ENCODE results near the gene ZNF526. TPM values are rescaled to one million over a fixed set of nuclear protein-coding genes. Genes with fewer than 3 reads are reported as not detected.

ZNF526 gene
- total RNA-seq, 4 donors from 2014 or later, result 4.3 to 6.3 (median 6.3) TPM

DNA sequence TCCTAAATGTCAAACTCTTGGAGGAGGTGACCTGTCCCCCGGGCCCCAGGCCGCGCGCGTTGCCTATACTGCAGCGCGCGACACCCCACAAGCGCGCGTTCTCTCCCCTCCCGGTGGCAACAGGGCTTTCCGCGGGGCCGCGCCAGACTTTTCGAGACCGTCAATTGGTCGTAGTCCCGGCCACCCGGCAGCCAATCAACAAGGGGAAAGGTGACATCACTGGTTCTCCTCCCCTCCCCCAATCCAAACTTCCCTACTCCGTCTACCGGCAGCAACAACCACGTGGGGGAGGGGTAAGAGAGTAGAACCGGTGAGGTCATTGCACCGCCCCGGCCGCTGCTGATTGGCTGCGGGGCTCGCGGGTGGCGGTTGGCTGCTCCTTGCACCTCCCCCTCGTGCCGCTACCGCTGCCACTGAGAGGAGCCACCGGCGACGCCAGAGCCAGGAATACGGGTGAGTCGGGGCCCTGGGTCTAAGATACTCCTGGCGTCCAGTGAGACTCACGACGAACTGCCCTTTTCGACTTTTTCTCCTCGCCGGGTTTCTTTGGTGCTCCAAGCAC, 48.1 kb downstream of the ZNF526 start:
- Histone ChIP-seq H3K4me1 (peaks cover 0 to 39% (median 28%) of the 10 kb centered on the region in 4 donors), H3K9me3 (no peaks in the 10 kb centered on the region), H3K27me3 (no peaks in the 10 kb centered on the region), H3K4me3 (peak overlapping the region; percentile 66 to 85 (median 70)), H3K27ac (peak overlapping the region; percentile 99 to 100 (median 99)), H3K36me3 (peaks cover 0 to 18% (median 4%) of the 10 kb centered on the region in 3 donors)
- TF ChIP-seq EP300 (IDR thresholded peaks at IDR 0.05) (peak; percentile 97 to 99), POLR2A (IDR thresholded peaks at IDR 0.05) (peak; percentile 91 to 98), CTCF (IDR thresholded peaks at IDR 0.05) (peak in 2 of 5 experiments; percentile 11 to 45)
- WGBS, 2 donors, result 0% methylated on average over 30 to 43 of the region's 46 CpGs
- peak; percentile 99 to 100 for DNase-seq (ENCODE audit: low spot score in 2 of 2)

GRCh38 chr19:42268704-42269477, 48.8 kb downstream of the ZNF526 start, which contains the start of gene CIC:
Gene CIC, plus strand, starts transcription at chr19:42269252. Its CDS starts 2,532 bp downstream, at chr19:42271784.
- peaks cover 0 to 44% (median 28%) of the 10 kb centered on the region in 4 donors for H3K4me1 ChIP-seq
- H3K27me3 ChIP-seq, result no peaks in the 10 kb centered on the region
- 1% methylated on average over 37 to 52 of the region's 52 CpGs for WGBS, 2 donors
- peaks cover 0 to 25% (median 10%) of the 10 kb centered on the region in 3 donors for H3K36me3 ChIP-seq
- DNase-seq (ENCODE audit: low spot score in 2 of 2), result peak; percentile 99 to 100
- H3K27ac ChIP-seq, result peak within 1 kb of the TSS; percentile 99 to 100 (median 99)
- H3K4me3 ChIP-seq, result peak within 1 kb of the TSS; percentile 66 to 85 (median 70)
- TF ChIP-seq POLR2A (IDR thresholded peaks at IDR 0.05) (peak in 1 of 2 donors; percentile 26), EP300 (IDR thresholded peaks at IDR 0.05) (peak; percentile 2 to 10), CTCF (IDR thresholded peaks at IDR 0.05) (peak in 1 of 5 experiments; percentile 64)
- no peaks in the 10 kb centered on the region for H3K9me3 ChIP-seq

DNA sequence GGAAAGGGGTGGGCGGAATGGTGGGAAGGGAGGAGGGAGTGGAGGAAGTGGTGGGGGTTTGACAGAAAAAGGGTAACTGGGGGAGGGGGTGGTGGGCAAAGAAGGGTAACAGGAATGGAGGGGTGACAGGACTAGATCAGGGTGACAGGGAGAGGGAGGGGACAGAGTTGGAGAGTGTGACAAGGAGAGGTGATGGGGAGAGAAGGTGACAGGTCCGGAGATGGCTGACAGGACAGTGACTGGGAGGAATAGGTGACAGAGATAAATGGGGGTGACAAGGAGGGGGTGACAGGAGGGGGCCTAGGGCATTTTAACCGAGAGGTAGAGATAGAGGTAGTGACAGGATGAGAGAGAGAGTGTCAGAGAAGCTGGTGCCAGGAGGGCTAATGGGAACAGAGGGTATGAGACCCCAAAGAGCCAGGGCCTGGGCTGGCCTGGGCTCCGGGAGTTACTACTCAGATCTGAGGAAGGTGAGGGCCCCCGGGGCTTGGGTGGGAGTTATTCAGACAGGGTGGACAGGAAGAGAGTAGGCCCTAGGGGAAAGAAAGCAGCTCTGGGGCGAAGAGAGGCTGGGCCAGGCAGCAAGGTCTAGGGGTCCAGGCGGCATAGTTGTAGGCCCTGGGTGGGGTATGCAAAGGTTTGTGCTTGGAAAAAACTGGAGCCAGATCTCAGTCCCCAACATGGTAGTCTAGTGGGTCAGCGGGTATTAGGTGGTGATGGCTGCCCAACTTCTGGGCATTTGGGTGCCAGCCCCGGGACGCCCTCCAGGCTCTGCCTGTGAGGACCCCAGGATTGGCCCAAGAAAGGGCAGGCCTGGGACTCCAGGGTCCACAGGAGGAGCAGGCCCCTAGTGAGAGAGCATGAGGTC, 49.6 kb downstream of the ZNF526 start:
- peaks cover 0 to 52% (median 30%) of the 10 kb centered on the region in 4 donors for H3K4me1 ChIP-seq
- no peak for TF ChIP-seq CTCF (IDR thresholded peaks at IDR 0.05)
- no peak for TF ChIP-seq EP300 (IDR thresholded peaks at IDR 0.05)
- TF ChIP-seq POLR2A (IDR thresholded peaks at IDR 0.05), result no peak
- WGBS, 2 donors, result 24 to 27% methylated on average over 10 of the region's 10 CpGs

DNA sequence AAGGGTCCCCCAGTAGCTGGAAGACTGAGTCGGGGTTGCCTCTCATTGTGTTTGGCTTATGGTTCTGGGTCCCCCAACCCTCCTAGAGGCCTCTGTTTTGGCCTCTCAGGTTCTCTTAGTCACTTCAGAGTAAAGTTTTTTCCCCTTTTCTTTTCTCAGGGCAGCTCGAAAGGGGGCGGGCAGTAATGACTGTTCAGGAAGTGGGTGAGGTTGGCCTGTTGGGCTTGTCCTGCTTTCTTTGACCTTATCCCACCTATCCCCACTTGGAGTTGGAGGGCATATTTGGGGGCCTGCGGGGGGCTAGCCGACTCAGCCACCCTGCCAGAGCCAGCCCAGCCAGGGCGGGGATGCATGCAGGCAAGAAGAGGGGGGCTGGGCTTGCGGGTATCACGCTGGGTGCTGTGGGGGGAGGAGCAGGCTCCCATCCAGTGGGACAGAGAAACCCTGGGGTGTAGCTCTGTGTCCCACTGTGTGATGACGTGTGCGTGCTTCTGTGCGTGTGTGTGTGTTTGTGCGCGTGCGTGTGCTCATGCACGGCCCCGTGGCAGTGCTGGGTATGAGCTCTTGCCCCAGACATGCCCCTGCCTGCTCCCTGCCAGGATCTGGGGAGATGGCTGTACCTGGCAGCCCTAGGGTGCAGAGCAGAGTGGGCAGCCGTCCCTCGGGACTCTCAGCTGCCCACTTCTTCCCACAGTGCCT, 50.4 kb downstream of the ZNF526 start:
- H3K36me3 ChIP-seq, result peaks cover 0 to 41% (median 19%) of the 10 kb centered on the region in 3 donors
- peak in 1 of 2 donors; percentile 81 for TF ChIP-seq EP300 (IDR thresholded peaks at IDR 0.05)
- TF ChIP-seq CTCF (IDR thresholded peaks at IDR 0.05), result peak in 1 of 5 experiments; percentile 10
- peak; percentile 38 for TF ChIP-seq POLR2A (IDR thresholded peaks at IDR 0.05)
- H3K9me3 ChIP-seq, result no peaks in the 10 kb centered on the region
- WGBS, 2 donors, result 3% methylated on average over 11 to 17 of the region's 18 CpGs
- peaks cover 0 to 59% (median 32%) of the 10 kb centered on the region in 4 donors for H3K4me1 ChIP-seq
- H3K27me3 ChIP-seq, result no peaks in the 10 kb centered on the region
- H3K4me3 ChIP-seq, result peak overlapping the region; percentile 33 to 66 (median 52)
- DNase-seq (ENCODE audit: low spot score in 2 of 2), result peak in 1 of 2 donors; percentile 44
- H3K27ac ChIP-seq, result peak overlapping the region; percentile 87 to 100 (median 98)

More for the DNA sequence above, 49.6 kb downstream of the ZNF526 start:
- Histone ChIP-seq H3K27ac (peak overlapping the region; percentile 87 to 100 (median 98)), H3K36me3 (peaks cover 0 to 33% (median 17%) of the 10 kb centered on the region in 3 donors), H3K4me3 (peak overlapping the region; percentile 33 to 66 (median 52)), H3K9me3 (no peaks in the 10 kb centered on the region), H3K27me3 (no peaks in the 10 kb centered on the region)
- no peak for DNase-seq (ENCODE audit: low spot score in 2 of 2)
